Upper lobe of right lung (tissue), 1 donor: Measurements from ENCODE around the gene PARP16. TPM values are rescaled to one million over a fixed set of nuclear protein-coding genes. Genes with fewer than 3 reads are reported as not detected.

Experiments used
- ATAC-seq: fragments of 200-7000 bp; cut with Tn5 transposase; one replicate; pipeline ENCODE4 v1.9.1; 2020; ENCODE audit warnings: mild to moderate bottlenecking, moderate library complexity
- DNase-seq: peaks from one replicate; pipeline ENCODE4 v3.0.0-alpha.2; 2020
- H3K27ac ChIP-seq: fragments of 200-600 bp; one replicate; pipeline ENCODE4 v1.8.0; 2022
- H3K27me3 ChIP-seq: fragments of 200-600 bp; one replicate; pipeline ENCODE4 v1.8.0; 2022; ENCODE audit warnings: mild to moderate bottlenecking
- H3K36me3 ChIP-seq: fragments of 200-600 bp; one replicate; pipeline ENCODE4 v1.8.0; 2022
- H3K4me1 ChIP-seq: fragments of 200-600 bp; one replicate; pipeline ENCODE4 v1.8.0; 2022
- H3K4me3 ChIP-seq: fragments of 200-600 bp; one replicate; pipeline ENCODE4 v1.8.0; 2022; ENCODE audit warnings: mild to moderate bottlenecking
- H3K9me3 ChIP-seq: fragments of 200-600 bp; one replicate; pipeline ENCODE4 v1.8.0; 2022
- intact Hi-C: fragments of 100-400 bp; cut with DNase I; formaldehyde crosslinking; loops from one replicate; pipeline ENCODE4 v1.11.0; 2022
- total RNA-seq: library from RNA; stranded (reverse); fragmentation: NEBNext Ultra II Directional; extraction: Animal tissue kit (Norgen Biotek cat#: 25700); gene quantifications from one replicate; pipeline ENCODE4 v1.2.1, GENCODE V29; 2021
- TF ChIP-seq, protein P1 (sequence below): fragments of 200-600 bp; IDR thresholded peaks from one replicate; pipeline ENCODE4 v1.8.0; 2022; ENCODE audit warnings: antibody characterized with exemption
- donor health status: DM: no; HTN: yes; CAD: no; lungs with severe emphysema.

PARP16 gene
- total RNA-seq, 1 donor from 2014 or later: 8.3 TPM

DNA sequence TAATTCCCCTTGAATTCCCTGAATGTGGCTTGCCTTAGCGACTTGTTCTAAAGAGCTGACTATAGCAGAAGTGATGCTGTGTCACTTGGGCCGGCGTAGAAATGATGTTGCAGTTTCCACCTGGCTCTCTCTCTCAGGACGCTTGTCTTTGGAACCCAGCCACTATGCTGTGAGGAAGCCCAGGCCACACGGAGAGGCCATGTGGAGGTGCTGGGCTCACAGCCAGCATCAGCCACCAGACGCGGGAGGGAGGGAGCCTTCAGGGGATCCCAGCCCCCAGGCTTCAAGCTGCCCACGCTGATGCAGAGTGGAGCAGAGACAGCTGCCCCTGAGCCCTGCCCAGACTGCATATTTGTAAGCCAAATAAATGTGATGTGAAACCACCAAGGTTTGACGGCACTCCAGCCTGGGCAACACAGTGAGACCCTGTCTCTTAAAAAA lies 36.4 kb upstream of the PARP16 start:
- ATAC-seq (no peak), DNase-seq (no peak)
- Histone ChIP-seq H3K27ac (no peak overlapping the region), H3K4me3 (no peak overlapping the region), H3K27me3 (no peaks in the 10 kb centered on the region), H3K4me1 (no peaks in the 10 kb centered on the region), H3K36me3 (no peaks in the 10 kb centered on the region), H3K9me3 (no peaks in the 10 kb centered on the region)
- intact Hi-C loops: loop anchor here (5.0 kb wide), 1 partner anchor 59 kb away; no protein-coding TSS in a partner anchor
- TF ChIP-seq, protein P1, sequence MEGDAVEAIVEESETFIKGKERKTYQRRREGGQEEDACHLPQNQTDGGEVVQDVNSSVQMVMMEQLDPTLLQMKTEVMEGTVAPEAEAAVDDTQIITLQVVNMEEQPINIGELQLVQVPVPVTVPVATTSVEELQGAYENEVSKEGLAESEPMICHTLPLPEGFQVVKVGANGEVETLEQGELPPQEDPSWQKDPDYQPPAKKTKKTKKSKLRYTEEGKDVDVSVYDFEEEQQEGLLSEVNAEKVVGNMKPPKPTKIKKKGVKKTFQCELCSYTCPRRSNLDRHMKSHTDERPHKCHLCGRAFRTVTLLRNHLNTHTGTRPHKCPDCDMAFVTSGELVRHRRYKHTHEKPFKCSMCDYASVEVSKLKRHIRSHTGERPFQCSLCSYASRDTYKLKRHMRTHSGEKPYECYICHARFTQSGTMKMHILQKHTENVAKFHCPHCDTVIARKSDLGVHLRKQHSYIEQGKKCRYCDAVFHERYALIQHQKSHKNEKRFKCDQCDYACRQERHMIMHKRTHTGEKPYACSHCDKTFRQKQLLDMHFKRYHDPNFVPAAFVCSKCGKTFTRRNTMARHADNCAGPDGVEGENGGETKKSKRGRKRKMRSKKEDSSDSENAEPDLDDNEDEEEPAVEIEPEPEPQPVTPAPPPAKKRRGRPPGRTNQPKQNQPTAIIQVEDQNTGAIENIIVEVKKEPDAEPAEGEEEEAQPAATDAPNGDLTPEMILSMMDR: no peak

GRCh38 chr15:65318870-65319356 lies 32.2 kb upstream of the PARP16 start:
- ATAC-seq (peak; percentile 99), DNase-seq (peak; percentile 81)
- Histone ChIP-seq H3K9me3 (no peaks in the 10 kb centered on the region), H3K4me3 (no peak overlapping the region), H3K36me3 (no peaks in the 10 kb centered on the region), H3K4me1 (no peaks in the 10 kb centered on the region), H3K27ac (no peak overlapping the region), H3K27me3 (no peaks in the 10 kb centered on the region)
- intact Hi-C loops: no loop called here
- TF ChIP-seq, protein P1: peak; percentile 94

DNA sequence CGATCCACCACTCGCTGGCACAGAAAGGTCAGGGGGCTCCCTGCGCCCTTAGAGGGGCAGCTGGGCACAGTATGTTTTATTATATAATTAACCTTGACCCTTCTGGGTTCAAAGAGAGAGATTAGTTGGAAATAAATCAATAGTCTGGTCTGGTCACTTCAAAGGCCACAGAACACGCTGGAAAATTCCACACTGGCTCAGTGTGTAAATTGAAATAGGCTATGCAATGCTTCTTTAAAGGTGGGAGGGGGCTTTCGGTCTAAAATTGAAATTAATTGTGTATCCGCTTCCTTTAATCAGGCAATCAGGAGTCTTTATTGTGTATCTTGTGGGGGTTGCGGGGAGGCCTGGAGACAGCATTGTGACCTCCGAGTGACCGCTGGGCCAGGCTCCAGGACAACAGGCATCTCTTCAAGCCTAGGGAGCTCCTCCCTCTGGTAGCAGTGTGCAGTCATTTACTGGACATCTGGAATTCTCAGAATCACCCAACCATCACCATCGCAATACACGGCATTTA lies 25.8 kb upstream of the PARP16 start:
- intact Hi-C loops: no loop called here
- no peaks in the 10 kb centered on the region for H3K4me1 ChIP-seq
- no peak overlapping the region for H3K4me3 ChIP-seq
- H3K27ac ChIP-seq: no peak overlapping the region
- no peaks in the 10 kb centered on the region for H3K36me3 ChIP-seq
- TF ChIP-seq, protein P1: no peak
- H3K9me3 ChIP-seq: no peaks in the 10 kb centered on the region
- no peaks in the 10 kb centered on the region for H3K27me3 ChIP-seq
- ATAC-seq: peak; percentile 20
- no peak for DNase-seq

DNA sequence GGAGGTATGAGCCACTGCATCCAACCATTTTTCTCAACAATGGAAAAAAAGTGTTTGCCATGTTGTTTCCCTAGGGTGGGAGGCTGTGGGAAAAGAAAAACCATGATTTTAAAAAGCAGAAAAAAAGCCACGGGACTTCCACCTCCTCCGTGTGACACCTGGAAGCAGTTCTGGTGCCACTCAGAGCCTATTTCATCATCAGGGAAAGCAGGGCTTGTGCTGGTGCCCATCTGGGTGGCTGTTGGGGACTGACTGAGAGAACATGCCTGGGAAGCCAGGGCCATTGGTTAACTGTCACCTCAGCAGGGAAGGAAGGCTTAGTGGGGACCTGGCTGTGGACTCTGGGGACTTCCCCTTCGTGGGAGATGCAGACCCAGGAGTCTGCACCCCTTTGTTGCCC lies 25.1 kb upstream of the PARP16 start:
- intact Hi-C loops: no loop called here
- DNase-seq (no peak), ATAC-seq (no peak)
- no peaks in the 10 kb centered on the region for H3K36me3 ChIP-seq
- TF ChIP-seq, protein P1: no peak
- no peak overlapping the region for H3K4me3 ChIP-seq
- no peaks in the 10 kb centered on the region for H3K4me1 ChIP-seq
- no peaks in the 10 kb centered on the region for H3K27me3 ChIP-seq
- H3K27ac ChIP-seq: no peak overlapping the region
- H3K9me3 ChIP-seq: no peaks in the 10 kb centered on the region

DNA sequence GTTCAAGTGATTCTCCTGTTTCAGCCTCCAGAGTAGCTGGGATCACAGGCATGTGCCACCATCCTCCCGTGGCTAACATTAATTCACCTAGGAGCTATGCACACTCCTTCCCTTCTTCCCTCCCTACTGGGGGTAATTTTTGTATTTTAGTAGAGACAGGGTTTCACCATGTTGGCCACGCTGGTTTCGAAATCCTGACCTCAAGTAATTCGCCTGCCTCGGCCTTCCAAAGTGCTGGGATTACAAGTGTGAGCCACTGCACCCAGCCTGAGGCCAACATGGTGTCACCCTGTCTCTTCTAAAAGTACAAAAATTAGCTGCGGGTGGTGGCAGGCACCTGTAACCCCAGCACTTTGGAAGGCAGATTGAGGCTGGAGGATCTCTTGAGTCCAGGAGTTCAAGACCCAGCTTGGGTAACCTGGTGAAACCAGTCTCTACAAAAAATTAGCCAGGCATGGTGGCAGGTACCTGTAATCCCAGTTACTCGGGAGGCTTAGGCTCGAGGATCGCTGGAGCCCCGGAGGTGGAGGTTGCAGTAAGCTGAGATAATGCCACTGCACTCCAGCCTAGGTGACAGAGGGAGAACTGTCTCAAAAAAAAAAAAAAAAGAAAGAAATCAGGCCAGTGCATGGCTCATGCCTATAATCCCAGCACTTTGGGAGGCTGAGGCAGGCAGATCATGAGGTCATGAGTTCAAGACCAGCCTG lies 23.9 kb upstream of the PARP16 start:
- no peaks in the 10 kb centered on the region for H3K9me3 ChIP-seq
- no peaks in the 10 kb centered on the region for H3K27me3 ChIP-seq
- intact Hi-C loops: no loop called here
- no peak for ATAC-seq
- no peak overlapping the region for H3K27ac ChIP-seq
- TF ChIP-seq, protein P1: no peak
- H3K4me1 ChIP-seq: no peaks in the 10 kb centered on the region
- no peaks in the 10 kb centered on the region for H3K36me3 ChIP-seq
- no peak overlapping the region for H3K4me3 ChIP-seq
- DNase-seq: no peak
